Upper lobe of left lung (tissue), 6 donors: ENCODE measurements around the gene CADM3. TPM values are rescaled to one million over a fixed set of nuclear protein-coding genes. Genes with fewer than 3 reads are reported as not detected.

Experiments
- ATAC-seq, 2 donors: fragments of 200-7000 bp; cut with Tn5 transposase; one replicate each; pipeline ENCODE4 v1.9.1; 2022; ENCODE audit warnings: mild to moderate bottlenecking in 2 of 2, moderate library complexity in 2 of 2; ENCODE audit not compliant: low FRiP score in 2 of 2
- DNase-seq, 2 donors: peaks; one replicate each; pipeline ENCODE4 v3.0.0-alpha.2; 2019 to 2020
- H3K27ac ChIP-seq, 4 donors: fragments of 200-600 bp; sonication (generic); one replicate each; pipeline ENCODE4 v1.5.1; 2016 to 2019
- H3K27me3 ChIP-seq, 4 donors: fragments of 200-600 bp; sonication (generic); one replicate each; pipeline ENCODE4 v1.5.1; 2017 to 2019
- H3K36me3 ChIP-seq, 4 donors: fragments of 200-600 bp; sonication (generic); one replicate each; pipeline ENCODE4 v1.5.1; 2016 to 2019
- H3K4me1 ChIP-seq, 4 donors: fragments of 200-600 bp; sonication (generic); one replicate each; pipeline ENCODE4 v1.5.1; 2018 to 2019
- H3K4me3 ChIP-seq, 4 donors: fragments of 200-600 bp; sonication (generic); one replicate each; pipeline ENCODE4 v1.5.1; 2017 to 2019; ENCODE audit warnings: mild to moderate bottlenecking in 2 of 4, moderate library complexity in 1 of 4
- H3K9me3 ChIP-seq, 4 donors: fragments of 200-600 bp; sonication (generic); one replicate each; pipeline ENCODE4 v1.5.1; 2018 to 2019
- CTCF ChIP-seq, 6 experiments: fragments of 450-650 bp in 4 of 6; fragments of 200-600 bp in 2 of 6; sonication (generic) in 2 of 6; IDR thresholded peaks; one replicate each; pipeline ENCODE4 v1.5.1; 2016 to 2019; ENCODE audit warnings: antibody characterized with exemption in 6 of 6
- EP300 ChIP-seq, 4 donors: sonication (generic); formaldehyde crosslinking; IDR thresholded peaks; one replicate each; pipeline ENCODE4 v1.5.1; 2017; ENCODE audit warnings: antibody characterized with exemption in 4 of 4, control low read depth in 2 of 4
- POLR2A ChIP-seq, 4 donors: fragments of 450-650 bp; IDR thresholded peaks; one replicate each; pipeline ENCODE4 v1.5.1; 2016 to 2017; ENCODE audit warnings: antibody characterized with exemption in 4 of 4, mild to moderate bottlenecking in 2 of 4
- POLR2AphosphoS5 ChIP-seq, 2 donors: sonication (generic); formaldehyde crosslinking; IDR thresholded peaks; one replicate each; pipeline ENCODE4 v1.5.1; 2017; ENCODE audit warnings: antibody characterized with exemption in 2 of 2
- WGBS, 2 donors: methylation state at CpG; one replicate each; pipeline ENCODE4 v1.1.5; 2017 to 2018; 5-methylcytosine and 5-hydroxymethylcytosine counted together
- total RNA-seq, 6 donors: library from RNA; depleted of rRNA in 4 of 6; stranded (reverse); fragments of >200 nt in 4 of 6; gene quantifications; one replicate each; pipeline versions ENCODE4 v1.1.0 to v1.2.1, GENCODE V29; 2016 to 2021
- donor health status: DM: no; HTN: no; CAD: no; lungs with moderate emphysema.
- donor health status: DM: no; HTN: yes; CAD: no; lungs with severe emphysema.

CADM3 gene
- total RNA-seq, 6 donors from 2014 or later, result 0.98 to 16.0 (median 2.0) TPM

GRCh38 chr1:159211331-159212136 is 40.1 kb downstream of the CADM3 start:
- ATAC-seq (peak in 1 of 2 donors; percentile 55), DNase-seq (peak in 1 of 2 donors; percentile 30)
- WGBS, 2 donors, result 29 to 31% methylated on average over 11 of the region's 11 CpGs
- no peak overlapping the region for H3K27ac ChIP-seq
- no peak overlapping the region for H3K4me3 ChIP-seq
- H3K27me3 ChIP-seq, result no peaks in the 10 kb centered on the region
- no peaks in the 10 kb centered on the region for H3K9me3 ChIP-seq
- H3K4me1 ChIP-seq, result peaks cover 0 to 6% (median 0%) of the 10 kb centered on the region in 4 donors
- TF ChIP-seq EP300 (IDR thresholded peaks at IDR 0.05) (no peak), POLR2AphosphoS5 (IDR thresholded peaks at IDR 0.05) (no peak), POLR2A (IDR thresholded peaks at IDR 0.05) (no peak), CTCF (IDR thresholded peaks at IDR 0.05) (peak; percentile 46 to 84 (median 62))
- no peaks in the 10 kb centered on the region for H3K36me3 ChIP-seq

GRCh38 chr1:159212596-159212995 is 41.2 kb downstream of the CADM3 start:
- ATAC-seq (peak in 1 of 2 donors; percentile 38), DNase-seq (no peak)
- Histone ChIP-seq H3K36me3 (no peaks in the 10 kb centered on the region), H3K27me3 (no peaks in the 10 kb centered on the region), H3K4me1 (peaks cover 0 to 6% (median 0%) of the 10 kb centered on the region in 4 donors), H3K27ac (no peak overlapping the region), H3K4me3 (no peak overlapping the region), H3K9me3 (no peaks in the 10 kb centered on the region)
- TF ChIP-seq POLR2AphosphoS5 (IDR thresholded peaks at IDR 0.05) (no peak), EP300 (IDR thresholded peaks at IDR 0.05) (no peak), CTCF (IDR thresholded peaks at IDR 0.05) (no peak), POLR2A (IDR thresholded peaks at IDR 0.05) (no peak)
- 69 to 82% methylated on average over 4 of the region's 4 CpGs for WGBS, 2 donors

- Histone ChIP-seq H3K4me3 (no peak overlapping the region), H3K36me3 (no peaks in the 10 kb centered on the region), H3K27ac (no peak overlapping the region), H3K4me1 (peaks cover 0 to 6% (median 0%) of the 10 kb centered on the region in 4 donors), H3K9me3 (no peaks in the 10 kb centered on the region), H3K27me3 (no peaks in the 10 kb centered on the region)
- TF ChIP-seq CTCF (IDR thresholded peaks at IDR 0.05), result peak; percentile 57 to 92 (median 68)
- no peak for TF ChIP-seq EP300 (IDR thresholded peaks at IDR 0.05)
- TF ChIP-seq POLR2A (IDR thresholded peaks at IDR 0.05), result no peak
- DNase-seq, result peak in 1 of 2 donors; percentile 28
- WGBS, 2 donors, result 8 to 9% methylated on average over 5 of the region's 5 CpGs
- peak in 1 of 2 donors; percentile 74 for ATAC-seq
Measured at GRCh38 chr1:159214149-159214760, 42.8 kb downstream of the CADM3 start.

GRCh38 chr1:159218649-159219636 is 47.5 kb downstream of the CADM3 start:
- TF ChIP-seq POLR2AphosphoS5 (IDR thresholded peaks at IDR 0.05), result no peak
- no peak for TF ChIP-seq CTCF (IDR thresholded peaks at IDR 0.05)
- TF ChIP-seq POLR2A (IDR thresholded peaks at IDR 0.05), result no peak
- no peak for TF ChIP-seq EP300 (IDR thresholded peaks at IDR 0.05)
- Histone ChIP-seq H3K4me3 (no peak overlapping the region), H3K27me3 (no peaks in the 10 kb centered on the region), H3K9me3 (no peaks in the 10 kb centered on the region), H3K4me1 (no peaks in the 10 kb centered on the region), H3K36me3 (no peaks in the 10 kb centered on the region), H3K27ac (no peak overlapping the region)
- DNase-seq (no peak), ATAC-seq (no peak)
- 72 to 74% methylated on average over 14 of the region's 14 CpGs for WGBS, 2 donors
